ENCODE measurements around the gene PEPD. TPM values are rescaled to one million over a fixed set of nuclear protein-coding genes. Genes with fewer than 3 reads are reported as not detected.

Gene PEPD
- polyA plus RNA-seq, 1 donor from 2014 or later: 43.9 TPM

DNA sequence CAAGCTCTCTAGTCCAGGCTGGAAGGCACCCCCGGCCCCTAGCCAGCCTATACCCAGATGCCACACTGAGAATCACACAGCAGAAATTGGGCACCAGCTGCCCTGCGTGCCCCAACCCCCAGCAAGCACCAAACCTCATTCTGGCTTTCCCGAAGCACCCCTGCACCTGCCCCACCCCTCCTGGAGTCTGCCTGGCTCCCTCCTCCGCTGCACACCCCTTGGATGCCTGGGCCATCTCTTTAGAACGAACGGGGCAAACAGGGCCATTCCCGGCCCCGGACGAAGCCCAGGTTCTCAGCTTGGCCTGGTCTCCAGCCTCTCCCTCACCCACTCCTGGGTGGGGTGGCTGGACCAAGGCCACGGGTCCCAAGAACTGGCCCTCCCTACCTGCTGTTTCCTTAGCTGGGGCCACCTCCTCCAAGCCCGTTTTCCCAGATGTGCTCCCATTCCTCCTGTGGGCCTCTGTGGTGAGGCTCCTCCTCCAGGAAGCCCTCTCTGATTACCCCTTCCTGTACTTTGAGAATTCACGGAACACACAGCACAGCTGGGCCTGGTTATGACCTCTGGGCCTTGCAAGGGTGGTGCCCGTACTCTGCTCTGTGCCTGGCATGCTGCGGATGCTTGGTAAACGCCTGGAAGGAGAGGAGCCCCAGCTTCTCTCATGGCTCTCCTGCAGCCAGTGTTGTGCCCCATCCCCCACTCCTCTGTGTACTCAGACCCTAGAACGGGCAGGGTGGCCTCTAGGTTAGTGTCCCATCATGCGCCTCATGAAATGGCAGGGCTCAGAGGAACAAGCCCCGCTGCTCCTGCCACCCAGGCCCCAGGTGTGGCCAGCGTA is 126.6 kb downstream of the PEPD start:
- no peak overlapping the region for H3K27ac ChIP-seq (ENCODE audit: low read length)
- H3K9ac ChIP-seq (ENCODE audit: low read length): no peak overlapping the region
- H3K36me3 ChIP-seq (ENCODE audit: insufficient read depth, low read length): no peaks in the 10 kb centered on the region
- H3K9me3 ChIP-seq (ENCODE audit: low read length): no peaks in the 10 kb centered on the region
- TF ChIP-seq MXI1 (conservative IDR thresholded peaks at IDR 0.05; ENCODE audit: poor library complexity, severe bottlenecking) (no peak), EZH2 (IDR thresholded peaks at IDR 0.05; ENCODE audit: borderline replicate concordance, insufficient read depth, low read length, poor library complexity, severe bottlenecking) (no peak), TAF1 (IDR thresholded peaks at IDR 0.05; ENCODE audit: low read depth) (no peak), SMC3 (conservative IDR thresholded peaks at IDR 0.05; ENCODE audit: poor library complexity) (no peak), POLR2AphosphoS5 (IDR thresholded peaks at IDR 0.05) (no peak), RAD21 (conservative IDR thresholded peaks at IDR 0.05) (no peak)
- TF ChIP-seq, protein P1, sequence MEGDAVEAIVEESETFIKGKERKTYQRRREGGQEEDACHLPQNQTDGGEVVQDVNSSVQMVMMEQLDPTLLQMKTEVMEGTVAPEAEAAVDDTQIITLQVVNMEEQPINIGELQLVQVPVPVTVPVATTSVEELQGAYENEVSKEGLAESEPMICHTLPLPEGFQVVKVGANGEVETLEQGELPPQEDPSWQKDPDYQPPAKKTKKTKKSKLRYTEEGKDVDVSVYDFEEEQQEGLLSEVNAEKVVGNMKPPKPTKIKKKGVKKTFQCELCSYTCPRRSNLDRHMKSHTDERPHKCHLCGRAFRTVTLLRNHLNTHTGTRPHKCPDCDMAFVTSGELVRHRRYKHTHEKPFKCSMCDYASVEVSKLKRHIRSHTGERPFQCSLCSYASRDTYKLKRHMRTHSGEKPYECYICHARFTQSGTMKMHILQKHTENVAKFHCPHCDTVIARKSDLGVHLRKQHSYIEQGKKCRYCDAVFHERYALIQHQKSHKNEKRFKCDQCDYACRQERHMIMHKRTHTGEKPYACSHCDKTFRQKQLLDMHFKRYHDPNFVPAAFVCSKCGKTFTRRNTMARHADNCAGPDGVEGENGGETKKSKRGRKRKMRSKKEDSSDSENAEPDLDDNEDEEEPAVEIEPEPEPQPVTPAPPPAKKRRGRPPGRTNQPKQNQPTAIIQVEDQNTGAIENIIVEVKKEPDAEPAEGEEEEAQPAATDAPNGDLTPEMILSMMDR (IDR thresholded peaks at IDR 0.05; ENCODE audit: poor library complexity, severe bottlenecking): no peak
- TF ChIP-seq, protein P2, sequence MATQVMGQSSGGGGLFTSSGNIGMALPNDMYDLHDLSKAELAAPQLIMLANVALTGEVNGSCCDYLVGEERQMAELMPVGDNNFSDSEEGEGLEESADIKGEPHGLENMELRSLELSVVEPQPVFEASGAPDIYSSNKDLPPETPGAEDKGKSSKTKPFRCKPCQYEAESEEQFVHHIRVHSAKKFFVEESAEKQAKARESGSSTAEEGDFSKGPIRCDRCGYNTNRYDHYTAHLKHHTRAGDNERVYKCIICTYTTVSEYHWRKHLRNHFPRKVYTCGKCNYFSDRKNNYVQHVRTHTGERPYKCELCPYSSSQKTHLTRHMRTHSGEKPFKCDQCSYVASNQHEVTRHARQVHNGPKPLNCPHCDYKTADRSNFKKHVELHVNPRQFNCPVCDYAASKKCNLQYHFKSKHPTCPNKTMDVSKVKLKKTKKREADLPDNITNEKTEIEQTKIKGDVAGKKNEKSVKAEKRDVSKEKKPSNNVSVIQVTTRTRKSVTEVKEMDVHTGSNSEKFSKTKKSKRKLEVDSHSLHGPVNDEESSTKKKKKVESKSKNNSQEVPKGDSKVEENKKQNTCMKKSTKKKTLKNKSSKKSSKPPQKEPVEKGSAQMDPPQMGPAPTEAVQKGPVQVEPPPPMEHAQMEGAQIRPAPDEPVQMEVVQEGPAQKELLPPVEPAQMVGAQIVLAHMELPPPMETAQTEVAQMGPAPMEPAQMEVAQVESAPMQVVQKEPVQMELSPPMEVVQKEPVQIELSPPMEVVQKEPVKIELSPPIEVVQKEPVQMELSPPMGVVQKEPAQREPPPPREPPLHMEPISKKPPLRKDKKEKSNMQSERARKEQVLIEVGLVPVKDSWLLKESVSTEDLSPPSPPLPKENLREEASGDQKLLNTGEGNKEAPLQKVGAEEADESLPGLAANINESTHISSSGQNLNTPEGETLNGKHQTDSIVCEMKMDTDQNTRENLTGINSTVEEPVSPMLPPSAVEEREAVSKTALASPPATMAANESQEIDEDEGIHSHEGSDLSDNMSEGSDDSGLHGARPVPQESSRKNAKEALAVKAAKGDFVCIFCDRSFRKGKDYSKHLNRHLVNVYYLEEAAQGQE (IDR thresholded peaks at IDR 0.05; ENCODE audit: borderline replicate concordance): no peak
- H3K9me2 ChIP-seq (ENCODE audit: insufficient read depth, low read length): no peaks in the 10 kb centered on the region
- H3K79me2 ChIP-seq (replicated peaks; ENCODE audit: insufficient read depth, low read length): no peaks in the 10 kb centered on the region
- H3F3A ChIP-seq (ENCODE audit: insufficient read depth, low read length, poor library complexity, severe bottlenecking): no peaks in the 10 kb centered on the region
- no peak overlapping the region for H2AFZ ChIP-seq (ENCODE audit: low read depth, low read length)
- no peak overlapping the region for H3K4me3 ChIP-seq (ENCODE audit: low read length)
- H3K27me3 ChIP-seq (ENCODE audit: insufficient read depth, low read depth, low read length): no peaks in the 10 kb centered on the region
- H4K20me1 ChIP-seq (ENCODE audit: insufficient read depth): no peaks in the 10 kb centered on the region
- no peak overlapping the region for H3K4me2 ChIP-seq (ENCODE audit: low read length)

DNA sequence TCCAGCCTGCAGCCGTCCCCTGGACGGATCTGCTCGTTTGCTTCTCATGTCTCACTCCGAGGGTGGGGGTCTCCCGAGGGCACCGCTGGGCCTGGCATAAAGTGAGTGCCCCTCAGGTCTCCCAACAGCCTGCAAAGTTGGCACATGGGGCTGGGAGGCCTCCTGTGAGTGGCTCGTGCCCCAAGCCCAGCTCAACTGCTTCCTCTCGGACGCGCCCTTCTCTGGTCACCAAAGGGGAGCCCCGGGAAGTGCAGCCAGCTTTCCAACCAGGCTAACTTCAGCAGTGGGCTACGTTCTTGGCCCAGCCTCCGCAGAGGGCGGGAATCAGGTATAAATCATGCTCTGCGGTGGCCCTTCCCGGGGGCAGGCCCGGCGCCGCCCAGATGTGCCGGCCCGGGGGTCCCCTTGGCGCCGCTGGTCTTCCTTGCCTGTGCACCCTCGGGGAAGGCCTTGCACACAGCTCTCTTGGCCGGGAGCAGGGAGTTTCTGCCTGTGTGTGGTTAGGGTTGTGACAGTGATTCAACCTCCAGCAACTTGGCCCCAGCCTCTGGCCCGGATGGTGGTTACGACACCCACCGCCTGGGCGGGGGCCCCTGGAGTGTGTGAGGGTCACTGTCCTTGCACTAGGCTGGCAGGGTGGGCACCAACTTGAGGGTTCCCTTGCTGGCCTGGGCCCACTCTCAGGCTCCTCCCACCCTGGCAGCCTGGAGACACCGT is 127.4 kb downstream of the PEPD start:
- H3K36me3 ChIP-seq (ENCODE audit: insufficient read depth, low read length): no peaks in the 10 kb centered on the region
- H4K20me1 ChIP-seq (ENCODE audit: insufficient read depth): no peaks in the 10 kb centered on the region
- no peaks in the 10 kb centered on the region for H3K79me2 ChIP-seq (replicated peaks; ENCODE audit: insufficient read depth, low read length)
- H3K27me3 ChIP-seq (ENCODE audit: insufficient read depth, low read depth, low read length): no peaks in the 10 kb centered on the region
- no peaks in the 10 kb centered on the region for H3K9me2 ChIP-seq (ENCODE audit: insufficient read depth, low read length)
- no peak overlapping the region for H3K9ac ChIP-seq (ENCODE audit: low read length)
- no peaks in the 10 kb centered on the region for H3F3A ChIP-seq (ENCODE audit: insufficient read depth, low read length, poor library complexity, severe bottlenecking)
- no peak overlapping the region for H3K4me2 ChIP-seq (ENCODE audit: low read length)
- H3K4me3 ChIP-seq (ENCODE audit: low read length): no peak overlapping the region
- no peaks in the 10 kb centered on the region for H3K9me3 ChIP-seq (ENCODE audit: low read length)
- TF ChIP-seq MXI1 (conservative IDR thresholded peaks at IDR 0.05; ENCODE audit: poor library complexity, severe bottlenecking): no peak
- TF ChIP-seq TAF1 (IDR thresholded peaks at IDR 0.05; ENCODE audit: low read depth): no peak
- no peak for TF ChIP-seq RAD21 (conservative IDR thresholded peaks at IDR 0.05)
- TF ChIP-seq, protein P1 (IDR thresholded peaks at IDR 0.05; ENCODE audit: poor library complexity, severe bottlenecking): no peak
- TF ChIP-seq SMC3 (conservative IDR thresholded peaks at IDR 0.05; ENCODE audit: poor library complexity): no peak
- H3K27ac ChIP-seq (ENCODE audit: low read length): no peak overlapping the region
- no peak overlapping the region for H2AFZ ChIP-seq (ENCODE audit: low read depth, low read length)
